Measurements from ENCODE around the gene PDAP1. TPM values are rescaled to one million over a fixed set of nuclear protein-coding genes. Genes with fewer than 3 reads are reported as not detected.

PDAP1 gene
- total and polyA plus RNA-seq, 9 of the 15 experiments (the other 6 are each of a cell fraction or from before 2014, with no cell fraction given), result 10.2 to 315 (median 129) TPM

DNA sequence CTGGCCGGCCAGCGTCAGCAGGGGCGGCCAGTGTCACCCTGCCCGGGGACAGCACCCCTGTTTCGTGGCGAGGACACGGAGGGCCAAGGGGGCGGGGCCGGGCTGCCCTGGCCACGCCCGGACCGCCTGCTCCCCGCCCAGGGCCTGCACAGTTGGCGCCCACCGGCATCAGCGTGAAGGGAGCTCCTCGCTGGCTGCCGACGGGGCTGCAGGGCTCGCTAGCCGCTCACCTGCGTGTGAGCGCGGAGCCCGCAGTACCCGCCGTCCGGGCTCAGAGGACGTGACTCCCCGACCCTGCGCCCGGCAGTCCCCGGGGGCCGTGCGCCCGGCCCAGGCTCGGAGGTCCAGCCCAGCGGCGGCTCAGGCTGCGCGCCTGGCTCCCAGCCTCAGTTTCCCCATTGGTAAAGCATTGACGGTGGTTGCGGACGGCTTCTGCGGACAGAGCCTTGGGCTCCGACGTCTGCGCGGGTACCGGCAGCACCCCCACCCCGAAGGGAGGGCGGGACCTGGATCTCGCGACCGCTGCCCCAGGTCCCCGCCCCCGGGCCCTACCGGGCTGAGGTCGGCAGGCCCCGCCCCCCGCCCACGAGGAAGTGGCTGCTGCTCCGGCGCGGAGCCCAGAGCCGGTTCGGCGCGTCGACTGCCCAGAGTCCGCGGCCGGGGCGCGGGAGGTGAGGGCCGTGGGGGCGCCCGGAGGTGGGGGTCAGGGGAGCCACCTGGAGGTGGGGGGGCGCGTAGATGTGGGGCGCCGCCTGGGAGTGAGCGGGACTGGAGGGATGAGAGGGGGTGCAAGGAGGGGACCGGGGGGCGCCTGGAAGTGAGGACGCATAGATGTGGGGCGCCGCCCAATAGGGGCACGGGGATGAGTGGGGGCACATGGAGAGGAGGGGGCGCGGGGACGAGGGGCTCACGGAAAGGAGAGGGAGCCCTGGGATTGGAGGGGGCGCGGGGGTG is 34.0 kb downstream of the PDAP1 start, which contains the start of gene ARPC1B (continued):
- TF ChIP-seq ZNF134 (CRISPR knock-in tag; conservative IDR thresholded peaks at IDR 0.05), result no peak
- TF ChIP-seq TOE1 (IDR thresholded peaks at IDR 0.05; ENCODE audit: borderline replicate concordance), result no peak; the same call in 1 of the 2 replicates
- no peak for TF ChIP-seq TOE1 (CRISPR knock-in tag; IDR thresholded peaks at IDR 0.05; ENCODE audit: borderline replicate concordance, low read depth)
- TF ChIP-seq CHD2 (IDR thresholded peaks at IDR 0.05; ENCODE audit: low read depth, low read length), result peak; percentile 82
- TF ChIP-seq PTTG1 (tag; IDR thresholded peaks at IDR 0.05; ENCODE audit: low read depth), result no peak
- TF ChIP-seq KAT7 (CRISPR knock-in tag; IDR thresholded peaks at IDR 0.05; ENCODE audit: borderline replicate concordance), result peak; percentile 90; the same call in 1 of the 2 replicates
- TF ChIP-seq, protein P1, sequence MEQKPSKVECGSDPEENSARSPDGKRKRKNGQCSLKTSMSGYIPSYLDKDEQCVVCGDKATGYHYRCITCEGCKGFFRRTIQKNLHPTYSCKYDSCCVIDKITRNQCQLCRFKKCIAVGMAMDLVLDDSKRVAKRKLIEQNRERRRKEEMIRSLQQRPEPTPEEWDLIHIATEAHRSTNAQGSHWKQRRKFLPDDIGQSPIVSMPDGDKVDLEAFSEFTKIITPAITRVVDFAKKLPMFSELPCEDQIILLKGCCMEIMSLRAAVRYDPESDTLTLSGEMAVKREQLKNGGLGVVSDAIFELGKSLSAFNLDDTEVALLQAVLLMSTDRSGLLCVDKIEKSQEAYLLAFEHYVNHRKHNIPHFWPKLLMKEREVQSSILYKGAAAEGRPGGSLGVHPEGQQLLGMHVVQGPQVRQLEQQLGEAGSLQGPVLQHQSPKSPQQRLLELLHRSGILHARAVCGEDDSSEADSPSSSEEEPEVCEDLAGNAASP (IDR thresholded peaks at IDR 0.05), result no peak
- no peak for TF ChIP-seq BRD9 (IDR thresholded peaks at IDR 0.05; ENCODE audit: low read depth, partially characterized antibody)
- TF ChIP-seq HOXB6 (CRISPR knock-in tag; IDR thresholded peaks at IDR 0.05; ENCODE audit: borderline replicate concordance), result no peak
- peak; percentile 67; the same call in 1 of the 2 replicates for TF ChIP-seq POLR2AphosphoS2 (IDR thresholded peaks at IDR 0.05; ENCODE audit: low read length)
- TF ChIP-seq MIER1 (IDR thresholded peaks at IDR 0.05; ENCODE audit: low read depth), result no peak
- TF ChIP-seq, protein P2, sequence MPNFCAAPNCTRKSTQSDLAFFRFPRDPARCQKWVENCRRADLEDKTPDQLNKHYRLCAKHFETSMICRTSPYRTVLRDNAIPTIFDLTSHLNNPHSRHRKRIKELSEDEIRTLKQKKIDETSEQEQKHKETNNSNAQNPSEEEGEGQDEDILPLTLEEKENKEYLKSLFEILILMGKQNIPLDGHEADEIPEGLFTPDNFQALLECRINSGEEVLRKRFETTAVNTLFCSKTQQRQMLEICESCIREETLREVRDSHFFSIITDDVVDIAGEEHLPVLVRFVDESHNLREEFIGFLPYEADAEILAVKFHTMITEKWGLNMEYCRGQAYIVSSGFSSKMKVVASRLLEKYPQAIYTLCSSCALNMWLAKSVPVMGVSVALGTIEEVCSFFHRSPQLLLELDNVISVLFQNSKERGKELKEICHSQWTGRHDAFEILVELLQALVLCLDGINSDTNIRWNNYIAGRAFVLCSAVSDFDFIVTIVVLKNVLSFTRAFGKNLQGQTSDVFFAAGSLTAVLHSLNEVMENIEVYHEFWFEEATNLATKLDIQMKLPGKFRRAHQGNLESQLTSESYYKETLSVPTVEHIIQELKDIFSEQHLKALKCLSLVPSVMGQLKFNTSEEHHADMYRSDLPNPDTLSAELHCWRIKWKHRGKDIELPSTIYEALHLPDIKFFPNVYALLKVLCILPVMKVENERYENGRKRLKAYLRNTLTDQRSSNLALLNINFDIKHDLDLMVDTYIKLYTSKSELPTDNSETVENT (CRISPR knock-in tag; IDR thresholded peaks at IDR 0.05), result 0 out of 2 replicates have a peak, but pooled peaks have one; percentile 49
- no peak for TF ChIP-seq ZEB2 (IDR thresholded peaks at IDR 0.05)
- TF ChIP-seq MEF2D (tag; conservative IDR thresholded peaks at IDR 0.05; ENCODE audit: low read depth), result no peak
- TF ChIP-seq, protein P3, sequence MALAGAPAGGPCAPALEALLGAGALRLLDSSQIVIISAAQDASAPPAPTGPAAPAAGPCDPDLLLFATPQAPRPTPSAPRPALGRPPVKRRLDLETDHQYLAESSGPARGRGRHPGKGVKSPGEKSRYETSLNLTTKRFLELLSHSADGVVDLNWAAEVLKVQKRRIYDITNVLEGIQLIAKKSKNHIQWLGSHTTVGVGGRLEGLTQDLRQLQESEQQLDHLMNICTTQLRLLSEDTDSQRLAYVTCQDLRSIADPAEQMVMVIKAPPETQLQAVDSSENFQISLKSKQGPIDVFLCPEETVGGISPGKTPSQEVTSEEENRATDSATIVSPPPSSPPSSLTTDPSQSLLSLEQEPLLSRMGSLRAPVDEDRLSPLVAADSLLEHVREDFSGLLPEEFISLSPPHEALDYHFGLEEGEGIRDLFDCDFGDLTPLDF (CRISPR knock-in tag; IDR thresholded peaks at IDR 0.05), result peak; percentile 86
- TF ChIP-seq, protein P4, sequence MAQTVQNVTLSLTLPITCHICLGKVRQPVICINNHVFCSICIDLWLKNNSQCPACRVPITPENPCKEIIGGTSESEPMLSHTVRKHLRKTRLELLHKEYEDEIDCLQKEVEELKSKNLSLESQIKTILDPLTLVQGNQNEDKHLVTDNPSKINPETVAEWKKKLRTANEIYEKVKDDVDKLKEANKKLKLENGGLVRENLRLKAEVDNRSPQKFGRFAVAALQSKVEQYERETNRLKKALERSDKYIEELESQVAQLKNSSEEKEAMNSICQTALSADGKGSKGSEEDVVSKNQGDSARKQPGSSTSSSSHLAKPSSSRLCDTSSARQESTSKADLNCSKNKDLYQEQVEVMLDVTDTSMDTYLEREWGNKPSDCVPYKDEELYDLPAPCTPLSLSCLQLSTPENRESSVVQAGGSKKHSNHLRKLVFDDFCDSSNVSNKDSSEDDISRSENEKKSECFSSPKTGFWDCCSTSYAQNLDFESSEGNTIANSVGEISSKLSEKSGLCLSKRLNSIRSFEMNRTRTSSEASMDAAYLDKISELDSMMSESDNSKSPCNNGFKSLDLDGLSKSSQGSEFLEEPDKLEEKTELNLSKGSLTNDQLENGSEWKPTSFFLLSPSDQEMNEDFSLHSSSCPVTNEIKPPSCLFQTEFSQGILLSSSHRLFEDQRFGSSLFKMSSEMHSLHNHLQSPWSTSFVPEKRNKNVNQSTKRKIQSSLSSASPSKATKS (CRISPR knock-in tag; IDR thresholded peaks at IDR 0.05), result no peak
- TF ChIP-seq EWSR1 (IDR thresholded peaks at IDR 0.05; ENCODE audit: borderline replicate concordance, low read depth, partially characterized antibody), result no peak
- TF ChIP-seq SNIP1 (IDR thresholded peaks at IDR 0.05; ENCODE audit: low read depth), result no peak
- 0 out of 3 replicates have a peak, but pooled peaks of 1 of the 2 experiments have one; percentile 11 for TF ChIP-seq CBX3 (IDR thresholded peaks at IDR 0.05; ENCODE audit: borderline replicate concordance in 1 of 2, low read length in 2 of 2)

Data from K562 (cell line).